ENCODE data around the gene SEPTIN8.

The SEPTIN8 gene, protein sequence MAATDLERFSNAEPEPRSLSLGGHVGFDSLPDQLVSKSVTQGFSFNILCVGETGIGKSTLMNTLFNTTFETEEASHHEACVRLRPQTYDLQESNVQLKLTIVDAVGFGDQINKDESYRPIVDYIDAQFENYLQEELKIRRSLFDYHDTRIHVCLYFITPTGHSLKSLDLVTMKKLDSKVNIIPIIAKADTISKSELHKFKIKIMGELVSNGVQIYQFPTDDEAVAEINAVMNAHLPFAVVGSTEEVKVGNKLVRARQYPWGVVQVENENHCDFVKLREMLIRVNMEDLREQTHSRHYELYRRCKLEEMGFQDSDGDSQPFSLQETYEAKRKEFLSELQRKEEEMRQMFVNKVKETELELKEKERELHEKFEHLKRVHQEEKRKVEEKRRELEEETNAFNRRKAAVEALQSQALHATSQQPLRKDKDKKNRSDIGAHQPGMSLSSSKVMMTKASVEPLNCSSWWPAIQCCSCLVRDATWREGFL

DNA sequence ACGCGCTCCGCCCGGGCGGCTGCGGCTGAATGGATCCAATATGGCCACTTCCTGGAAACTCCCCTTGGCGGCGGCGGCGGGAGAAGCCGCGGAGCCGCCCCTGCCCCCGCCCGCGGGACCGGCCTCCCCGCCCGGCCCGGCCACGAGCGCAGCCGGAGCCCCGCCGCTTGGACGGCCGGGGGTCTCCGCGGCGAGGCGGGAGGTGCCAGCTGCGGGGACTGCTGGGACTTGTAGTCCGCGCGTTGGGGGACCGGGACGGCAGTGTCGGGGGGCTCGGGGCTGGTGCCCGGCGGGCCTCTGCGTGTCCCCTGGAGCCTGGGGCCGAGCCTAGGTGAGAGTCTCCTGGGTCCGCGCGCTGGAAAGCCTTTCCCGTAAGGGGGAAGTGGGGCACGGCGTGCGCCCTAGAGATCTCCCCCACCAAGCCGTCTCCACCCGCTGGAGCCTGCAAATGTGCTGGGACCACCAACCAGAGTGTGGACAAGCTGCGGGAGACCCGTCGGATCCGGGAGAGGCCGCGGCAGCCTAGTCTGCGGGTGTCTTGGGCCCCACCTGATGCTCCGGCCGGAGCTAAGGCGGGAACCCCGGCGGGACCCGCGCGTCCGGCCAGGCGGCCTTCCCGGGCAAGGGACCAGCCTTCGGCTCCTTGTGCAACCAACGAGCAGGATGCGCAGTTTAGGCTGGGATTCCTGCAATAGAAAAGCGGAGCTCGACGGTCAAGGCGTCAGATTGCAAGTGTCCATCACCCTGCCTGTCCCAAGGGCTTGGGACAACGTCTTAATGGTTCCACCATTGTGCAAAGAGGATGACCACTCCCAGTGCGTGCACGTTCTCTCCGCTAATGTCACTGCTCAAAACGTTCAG, at the start of gene SEPTIN8:
SEPTIN8 (minus strand) TSS at position 31 of the 861 bp plus-strand sequence. CDS start 102 bp downstream, outside the sequence.
- Histone ChIP-seq H3K27ac (ENCODE audit: low read length) (no peak within 1 kb of the TSS), H4K20me1 (ENCODE audit: insufficient read depth, low read length) (no peaks in the 10 kb centered on the region), H3K4me1 (ENCODE audit: low read length) (no peaks in the 10 kb centered on the region; the same call in 1 of the 2 replicates), H3K4me2 (ENCODE audit: low read length) (peak within 1 kb of the TSS; percentile 86), H2AFZ (ENCODE audit: low read depth, low read length) (peak within 1 kb of the TSS; percentile 74; the same call in 1 of the 2 replicates), H3K27me3 (ENCODE audit: low read depth, low read length) (0 out of 2 replicates have a peak, but pooled peaks cover 5% of the 10 kb centered on the region), H3K4me3 (ENCODE audit: low read length) (peak within 1 kb of the TSS; percentile 96), H3K9me3 (ENCODE audit: insufficient read depth, low read length) (no peaks in the 10 kb centered on the region), H3K9ac (ENCODE audit: low read length) (peak within 1 kb of the TSS; percentile 69), H3K79me2 (ENCODE audit: low read length) (peaks cover 13% of the 10 kb centered on the region), H3K36me3 (replicated peaks; ENCODE audit: low read depth, low read length) (no peaks in the 10 kb centered on the region)
- no peak for TF ChIP-seq EZH2phosphoT487 (IDR thresholded peaks at IDR 0.05; ENCODE audit: low read depth)

- 0 out of 2 replicates have a peak, but pooled peaks cover 3% of the 10 kb centered on the region for H3K4me1 ChIP-seq (ENCODE audit: low read length)
- H2AFZ ChIP-seq (ENCODE audit: low read depth, low read length), result no peak overlapping the region
- no peaks in the 10 kb centered on the region for H3K79me2 ChIP-seq (ENCODE audit: low read length)
- H3K27me3 ChIP-seq (ENCODE audit: low read depth, low read length), result no peaks in the 10 kb centered on the region
- TF ChIP-seq, protein P1, sequence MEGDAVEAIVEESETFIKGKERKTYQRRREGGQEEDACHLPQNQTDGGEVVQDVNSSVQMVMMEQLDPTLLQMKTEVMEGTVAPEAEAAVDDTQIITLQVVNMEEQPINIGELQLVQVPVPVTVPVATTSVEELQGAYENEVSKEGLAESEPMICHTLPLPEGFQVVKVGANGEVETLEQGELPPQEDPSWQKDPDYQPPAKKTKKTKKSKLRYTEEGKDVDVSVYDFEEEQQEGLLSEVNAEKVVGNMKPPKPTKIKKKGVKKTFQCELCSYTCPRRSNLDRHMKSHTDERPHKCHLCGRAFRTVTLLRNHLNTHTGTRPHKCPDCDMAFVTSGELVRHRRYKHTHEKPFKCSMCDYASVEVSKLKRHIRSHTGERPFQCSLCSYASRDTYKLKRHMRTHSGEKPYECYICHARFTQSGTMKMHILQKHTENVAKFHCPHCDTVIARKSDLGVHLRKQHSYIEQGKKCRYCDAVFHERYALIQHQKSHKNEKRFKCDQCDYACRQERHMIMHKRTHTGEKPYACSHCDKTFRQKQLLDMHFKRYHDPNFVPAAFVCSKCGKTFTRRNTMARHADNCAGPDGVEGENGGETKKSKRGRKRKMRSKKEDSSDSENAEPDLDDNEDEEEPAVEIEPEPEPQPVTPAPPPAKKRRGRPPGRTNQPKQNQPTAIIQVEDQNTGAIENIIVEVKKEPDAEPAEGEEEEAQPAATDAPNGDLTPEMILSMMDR (IDR thresholded peaks at IDR 0.05; ENCODE audit: low read depth, low read length), result no peak
- no peak for TF ChIP-seq EZH2phosphoT487 (IDR thresholded peaks at IDR 0.05; ENCODE audit: low read depth)
- no peaks in the 10 kb centered on the region for H4K20me1 ChIP-seq (ENCODE audit: insufficient read depth, low read length)
- H3K4me2 ChIP-seq (ENCODE audit: low read length), result no peak overlapping the region
- H3K9ac ChIP-seq (ENCODE audit: low read length), result no peak overlapping the region
- H3K36me3 ChIP-seq (replicated peaks; ENCODE audit: low read depth, low read length), result no peaks in the 10 kb centered on the region
- no peak overlapping the region for H3K4me3 ChIP-seq (ENCODE audit: low read length)
- H3K27ac ChIP-seq (ENCODE audit: low read length), result no peak overlapping the region
- H3K9me3 ChIP-seq (ENCODE audit: insufficient read depth, low read length), result no peaks in the 10 kb centered on the region
Observed at GRCh38 chr5:132826424-132827082, 49.5 kb upstream of the SEPTIN8 start.

- no peak overlapping the region for H3K4me3 ChIP-seq (ENCODE audit: low read length)
- no peaks in the 10 kb centered on the region for H4K20me1 ChIP-seq (ENCODE audit: insufficient read depth, low read length)
- H3K4me1 ChIP-seq (ENCODE audit: low read length), result 0 out of 2 replicates have a peak, but pooled peaks cover 3% of the 10 kb centered on the region
- H3K9ac ChIP-seq (ENCODE audit: low read length), result no peak overlapping the region
- no peak overlapping the region for H3K4me2 ChIP-seq (ENCODE audit: low read length)
- H3K9me3 ChIP-seq (ENCODE audit: insufficient read depth, low read length), result no peaks in the 10 kb centered on the region
- no peak overlapping the region for H3K27ac ChIP-seq (ENCODE audit: low read length)
- H3K79me2 ChIP-seq (ENCODE audit: low read length), result no peaks in the 10 kb centered on the region
- H2AFZ ChIP-seq (ENCODE audit: low read depth, low read length), result no peak overlapping the region
- no peaks in the 10 kb centered on the region for H3K27me3 ChIP-seq (ENCODE audit: low read depth, low read length)
- no peaks in the 10 kb centered on the region for H3K36me3 ChIP-seq (replicated peaks; ENCODE audit: low read depth, low read length)
- TF ChIP-seq EZH2phosphoT487 (IDR thresholded peaks at IDR 0.05; ENCODE audit: low read depth), result no peak
- TF ChIP-seq, protein P1 (IDR thresholded peaks at IDR 0.05; ENCODE audit: low read depth, low read length), result no peak
Observed at GRCh38 chr5:132825834-132826391, 48.9 kb upstream of the SEPTIN8 start.
